ENCODE measurements around the gene PLAAT5.

DNA sequence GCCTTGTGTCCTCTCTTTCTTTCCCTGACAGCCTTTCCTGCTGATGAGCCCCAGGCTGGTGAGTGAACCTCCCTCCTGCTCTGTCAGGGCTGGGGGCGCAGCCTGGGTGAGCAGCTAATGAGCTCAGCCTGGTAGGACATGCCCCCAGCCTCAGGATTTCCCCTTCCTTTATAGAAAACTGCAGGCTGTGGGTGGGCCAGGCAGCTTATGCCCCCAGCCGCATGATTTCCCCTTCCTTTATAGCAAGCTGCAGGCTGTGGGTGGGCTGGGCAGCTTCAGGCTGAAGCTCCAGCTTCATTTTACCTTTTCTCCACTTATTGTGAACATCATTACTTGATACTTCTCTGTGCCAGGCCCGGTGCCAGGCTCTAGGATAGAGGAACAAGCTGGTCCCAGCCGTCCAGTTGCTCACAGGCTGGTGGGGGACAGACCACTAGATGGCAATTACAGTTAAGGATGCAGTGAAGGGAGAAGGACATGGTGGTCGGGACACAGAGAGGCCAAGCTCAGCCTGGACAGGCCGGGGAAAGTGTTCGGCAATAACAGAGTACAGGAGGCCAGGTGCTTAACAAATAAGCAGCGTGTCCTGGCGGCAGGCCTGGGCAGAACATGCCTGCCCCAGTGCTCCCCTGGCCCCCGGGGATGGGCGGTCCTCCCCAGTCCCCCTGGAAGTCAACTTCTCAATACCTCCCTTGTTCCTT, 20.2 kb upstream of the PLAAT5 start:
- TF ChIP-seq EP300 (IDR thresholded peaks at IDR 0.05), result no peak
- TF ChIP-seq, protein P1, sequence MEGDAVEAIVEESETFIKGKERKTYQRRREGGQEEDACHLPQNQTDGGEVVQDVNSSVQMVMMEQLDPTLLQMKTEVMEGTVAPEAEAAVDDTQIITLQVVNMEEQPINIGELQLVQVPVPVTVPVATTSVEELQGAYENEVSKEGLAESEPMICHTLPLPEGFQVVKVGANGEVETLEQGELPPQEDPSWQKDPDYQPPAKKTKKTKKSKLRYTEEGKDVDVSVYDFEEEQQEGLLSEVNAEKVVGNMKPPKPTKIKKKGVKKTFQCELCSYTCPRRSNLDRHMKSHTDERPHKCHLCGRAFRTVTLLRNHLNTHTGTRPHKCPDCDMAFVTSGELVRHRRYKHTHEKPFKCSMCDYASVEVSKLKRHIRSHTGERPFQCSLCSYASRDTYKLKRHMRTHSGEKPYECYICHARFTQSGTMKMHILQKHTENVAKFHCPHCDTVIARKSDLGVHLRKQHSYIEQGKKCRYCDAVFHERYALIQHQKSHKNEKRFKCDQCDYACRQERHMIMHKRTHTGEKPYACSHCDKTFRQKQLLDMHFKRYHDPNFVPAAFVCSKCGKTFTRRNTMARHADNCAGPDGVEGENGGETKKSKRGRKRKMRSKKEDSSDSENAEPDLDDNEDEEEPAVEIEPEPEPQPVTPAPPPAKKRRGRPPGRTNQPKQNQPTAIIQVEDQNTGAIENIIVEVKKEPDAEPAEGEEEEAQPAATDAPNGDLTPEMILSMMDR (IDR thresholded peaks at IDR 0.05), result no peak

Measured in tibial nerve (tissue), 4 donors.